CD4-positive, alpha-beta T cell (primary cell): ENCODE data around the gene CLIC4. TPM values are rescaled to one million over a fixed set of nuclear protein-coding genes. Genes with fewer than 3 reads are reported as not detected.

Experiments used
- ATAC-seq: fragments of 200-7000 bp; cut with Tn5 transposase; one replicate; pipeline ENCODE4 v1.10.0; 2022; ENCODE audit warnings: mild to moderate bottlenecking; ENCODE audit not compliant: poor library complexity
- CTCF ChIA-PET: fragments of 350-600 bp; sonication (Branson Sonifier 250); formaldehyde crosslinking; loops from one replicate; lab custom pipeline; 2021; ENCODE audit warnings: antibody characterized with exemption, inconsistent platforms; lab: Charles Lee
- POLR2A ChIA-PET: fragments of 350-600 bp; sonication (Branson Sonifier 250); formaldehyde crosslinking; loops from one replicate; lab custom pipeline; 2021; ENCODE audit warnings: antibody characterized with exemption, inconsistent platforms; lab: Charles Lee
- DNase-seq, 14 experiments: peaks; one replicate each; pipeline ENCODE4 v3.0.0-alpha.2; 2013 to 2020; ENCODE audit warnings: mixed read lengths in 2 of 14
- H3K27ac ChIP-seq, 2 donors: one replicate each; pipeline versions ENCODE4 v1.5.1 to v1.7.0; 2013; ENCODE audit warnings: low read length in 2 of 2, low read depth in 1 of 2, mild to moderate bottlenecking in 1 of 2
- H3K27me3 ChIP-seq, 2 experiments: 1 replicate in 1 of 2; 2 replicates in 1 of 2; pipeline versions ENCODE4 v1.6.1 to v1.7.0; 2013; ENCODE audit warnings: low read length in 2 of 2, control low read depth in 1 of 2, mild to moderate bottlenecking in 1 of 2, moderate library complexity in 1 of 2; ENCODE audit not compliant: insufficient read depth in 2 of 2, control insufficient read depth in 1 of 2
- H3K36me3 ChIP-seq: one replicate; pipeline ENCODE4 v1.6.1; 2013; ENCODE audit warnings: low read length, control low read depth; ENCODE audit not compliant: insufficient read depth
- H3K4me1 ChIP-seq: one replicate; pipeline ENCODE4 v1.6.1; 2013; ENCODE audit warnings: low read length, control low read depth; ENCODE audit not compliant: insufficient read depth
- H3K4me3 ChIP-seq: one replicate; pipeline ENCODE4 v1.5.1; 2013; ENCODE audit warnings: mild to moderate bottlenecking, low read length, moderate library complexity
- H3K9me3 ChIP-seq, 2 experiments: 1 replicate in 1 of 2; 2 replicates in 1 of 2; pipeline versions ENCODE4 v1.6.1 to v1.7.0; 2013; ENCODE audit warnings: low read length in 2 of 2, mild to moderate bottlenecking in 2 of 2, control low read depth in 1 of 2, moderate library complexity in 1 of 2; ENCODE audit not compliant: control insufficient read depth in 1 of 2, insufficient read depth in 1 of 2
- H3K27ac Mint-ChIP-seq: one replicate; pipeline ENCODE4 v1.8.0; 2020; ENCODE audit warnings: mixed read lengths
- H3K27me3 Mint-ChIP-seq: one replicate; pipeline ENCODE4 v1.8.0; 2021; ENCODE audit warnings: mixed read lengths
- H3K36me3 Mint-ChIP-seq: one replicate; pipeline ENCODE4 v1.8.0; 2021; ENCODE audit warnings: low read depth, mixed read lengths
- H3K4me1 Mint-ChIP-seq: one replicate; pipeline ENCODE4 v1.8.0; 2021; ENCODE audit warnings: low read depth, mixed read lengths
- H3K4me3 Mint-ChIP-seq: one replicate; pipeline ENCODE4 v1.8.0; 2020; ENCODE audit warnings: mild to moderate bottlenecking, mixed read lengths
- H3K9me3 Mint-ChIP-seq: one replicate; pipeline ENCODE4 v1.8.0; 2020; ENCODE audit warnings: mixed read lengths
- CTCF ChIP-seq: fragments of 200-600 bp; IDR thresholded peaks from one replicate; pipeline ENCODE4 v1.8.0; 2022; ENCODE audit warnings: antibody characterized with exemption, mild to moderate bottlenecking
- intact Hi-C, 2 experiments: fragments of 100-400 bp; cut with DNase I in 1 of 2; cut with micrococcal nuclease in 1 of 2; formaldehyde crosslinking; loops; one replicate each; pipeline versions ENCODE4 v1.15.1 to v1.9.0; 2023 to 2025; cut with DNase I, micrococcal nuclease
- total RNA-seq, 174 experiments: library from RNA in 2 of 174; stranded (reverse) in 2 of 174; gene quantifications; one replicate each; pipeline ENCODE4 v1.2.3 and lab custom pipeline; 2021 to 2026

Gene CLIC4
- total RNA-seq, 2 experiments from 2014 or later: 1.1 to 1.3 TPM

- Mint-ChIP-seq H3K27ac (no peak overlapping the region), H3K4me1 (no peaks in the 10 kb centered on the region), H3K9me3 (no peaks in the 10 kb centered on the region), H3K4me3 (no peak overlapping the region), H3K36me3 (no peaks in the 10 kb centered on the region), H3K27me3 (no peaks in the 10 kb centered on the region)
- no peaks in the 10 kb centered on the region for H3K36me3 ChIP-seq
- H3K9me3 ChIP-seq: no peaks in the 10 kb centered on the region
- ATAC-seq: no peak
- H3K27me3 ChIP-seq: no peaks in the 10 kb centered on the region
- no peak overlapping the region for H3K27ac ChIP-seq
- CTCF ChIA-PET: interaction anchor here (0.7 to 3.0 kb wide), 4 partner anchors 10 to 137 kb away, joined by 4 to 16 read pairs (median 6); no protein-coding TSS in a partner anchor
- no peak overlapping the region for H3K4me3 ChIP-seq
- intact Hi-C loops: loop anchor here in 1 of 2 experiments (5.0 kb wide), 1 partner anchor 438 kb away; no protein-coding TSS in a partner anchor
- H3K4me1 ChIP-seq: no peaks in the 10 kb centered on the region
- POLR2A ChIA-PET: no interaction called here
- DNase-seq: no peak
- TF ChIP-seq CTCF: no peak
Measured at GRCh38 chr1:24825174-24825573, 79.9 kb downstream of the CLIC4 start.

GRCh38 chr1:24826510-24826909 lies 81.3 kb downstream of the CLIC4 start:
- H3K27me3 Mint-ChIP-seq: peaks cover 5% of the 10 kb centered on the region
- POLR2A ChIA-PET: no interaction called here

GRCh38 chr1:24827379-24828135 lies 82.3 kb downstream of the CLIC4 start:
- intact Hi-C loops: loop anchor here in 1 of 2 experiments (2.0 to 5.0 kb wide), 2 partner anchors 440 to 629 kb away; no protein-coding TSS in a partner anchor
- Mint-ChIP-seq H3K27ac (no peak overlapping the region), H3K9me3 (no peaks in the 10 kb centered on the region), H3K4me1 (no peaks in the 10 kb centered on the region), H3K4me3 (no peak overlapping the region), H3K27me3 (peaks cover 5% of the 10 kb centered on the region), H3K36me3 (no peaks in the 10 kb centered on the region)
- Histone ChIP-seq H3K4me3 (no peak overlapping the region), H3K27ac (no peak overlapping the region), H3K4me1 (no peaks in the 10 kb centered on the region), H3K27me3 (no peaks in the 10 kb centered on the region), H3K9me3 (no peaks in the 10 kb centered on the region), H3K36me3 (no peaks in the 10 kb centered on the region)
- ChIA-PET POLR2A (no interaction called here), CTCF (interaction anchor here (0.7 to 3.0 kb wide), 8 partner anchors 9 to 1224 kb away, joined by 3 to 16 read pairs (median 4); no protein-coding TSS in a partner anchor)
- DNase-seq: no peak
- TF ChIP-seq CTCF: no peak
- no peak for ATAC-seq

More at GRCh38 chr1:24826510-24826909, 81.3 kb downstream of the CLIC4 start:
- no peak overlapping the region for H3K4me3 Mint-ChIP-seq
- Histone ChIP-seq H3K36me3 (no peaks in the 10 kb centered on the region), H3K4me1 (no peaks in the 10 kb centered on the region), H3K27me3 (no peaks in the 10 kb centered on the region), H3K4me3 (no peak overlapping the region), H3K27ac (no peak overlapping the region), H3K9me3 (no peaks in the 10 kb centered on the region)
- ATAC-seq (no peak), DNase-seq (no peak)
- CTCF ChIA-PET: interaction anchor here (1.0 to 3.0 kb wide), 5 partner anchors 9 to 676 kb away, joined by 3 to 16 read pairs (median 4); no protein-coding TSS in a partner anchor
- no peak overlapping the region for H3K27ac Mint-ChIP-seq
- no peaks in the 10 kb centered on the region for H3K9me3 Mint-ChIP-seq
- no peaks in the 10 kb centered on the region for H3K36me3 Mint-ChIP-seq
- intact Hi-C loops: loop anchor here in 1 of 2 experiments (5.0 kb wide), 1 partner anchor 439 kb away; no protein-coding TSS in a partner anchor
- TF ChIP-seq CTCF: no peak
- no peaks in the 10 kb centered on the region for H3K4me1 Mint-ChIP-seq
